Liver (tissue), 3 donors: ENCODE data around the gene MNAT1.

Source experiments
- CTCF ChIP-seq: fragments of 150-350 bp; IDR thresholded peaks from 2 replicates; pipeline ENCODE4 v1.5.1; 2017; ENCODE audit warnings: improper control_type of control experiment, low read depth, low read length; ENCODE audit not compliant: missing input control
- EGR1 ChIP-seq, 2 donors: IDR thresholded peaks; 2 replicates each; pipeline ENCODE4 v1.6.1; 2016 to 2018; ENCODE audit warnings: antibody characterized with exemption in 2 of 2, low read depth in 2 of 2
- RAD21 ChIP-seq, 2 donors: IDR thresholded peaks; 2 replicates each; pipeline ENCODE4 v1.6.1; 2016; ENCODE audit warnings: antibody characterized with exemption in 2 of 2, mild to moderate bottlenecking in 2 of 2
- TF ChIP-seq, protein P1 (sequence below): IDR thresholded peaks from 2 replicates; pipeline ENCODE4 v1.6.1; 2016; ENCODE audit warnings: antibody characterized with exemption
- TF ChIP-seq, protein P2 (sequence below): IDR thresholded peaks from 2 replicates; pipeline ENCODE4 v1.6.1; 2016; ENCODE audit warnings: antibody characterized with exemption, mild to moderate bottlenecking
- donor health status: healthy.
- donor health status: healthy.

GRCh38 chr14:60944204-60944603 lies 209.6 kb downstream of the MNAT1 start:
- TF ChIP-seq CTCF: no peak
- TF ChIP-seq, protein P1, sequence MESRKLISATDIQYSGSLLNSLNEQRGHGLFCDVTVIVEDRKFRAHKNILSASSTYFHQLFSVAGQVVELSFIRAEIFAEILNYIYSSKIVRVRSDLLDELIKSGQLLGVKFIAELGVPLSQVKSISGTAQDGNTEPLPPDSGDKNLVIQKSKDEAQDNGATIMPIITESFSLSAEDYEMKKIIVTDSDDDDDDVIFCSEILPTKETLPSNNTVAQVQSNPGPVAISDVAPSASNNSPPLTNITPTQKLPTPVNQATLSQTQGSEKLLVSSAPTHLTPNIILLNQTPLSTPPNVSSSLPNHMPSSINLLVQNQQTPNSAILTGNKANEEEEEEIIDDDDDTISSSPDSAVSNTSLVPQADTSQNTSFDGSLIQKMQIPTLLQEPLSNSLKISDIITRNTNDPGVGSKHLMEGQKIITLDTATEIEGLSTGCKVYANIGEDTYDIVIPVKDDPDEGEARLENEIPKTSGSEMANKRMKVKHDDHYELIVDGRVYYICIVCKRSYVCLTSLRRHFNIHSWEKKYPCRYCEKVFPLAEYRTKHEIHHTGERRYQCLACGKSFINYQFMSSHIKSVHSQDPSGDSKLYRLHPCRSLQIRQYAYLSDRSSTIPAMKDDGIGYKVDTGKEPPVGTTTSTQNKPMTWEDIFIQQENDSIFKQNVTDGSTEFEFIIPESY: no peak
- no peak for TF ChIP-seq EGR1 (IDR thresholded peaks at IDR 0.05; ENCODE audit: low read depth in 2 of 2)
- TF ChIP-seq, protein P2, sequence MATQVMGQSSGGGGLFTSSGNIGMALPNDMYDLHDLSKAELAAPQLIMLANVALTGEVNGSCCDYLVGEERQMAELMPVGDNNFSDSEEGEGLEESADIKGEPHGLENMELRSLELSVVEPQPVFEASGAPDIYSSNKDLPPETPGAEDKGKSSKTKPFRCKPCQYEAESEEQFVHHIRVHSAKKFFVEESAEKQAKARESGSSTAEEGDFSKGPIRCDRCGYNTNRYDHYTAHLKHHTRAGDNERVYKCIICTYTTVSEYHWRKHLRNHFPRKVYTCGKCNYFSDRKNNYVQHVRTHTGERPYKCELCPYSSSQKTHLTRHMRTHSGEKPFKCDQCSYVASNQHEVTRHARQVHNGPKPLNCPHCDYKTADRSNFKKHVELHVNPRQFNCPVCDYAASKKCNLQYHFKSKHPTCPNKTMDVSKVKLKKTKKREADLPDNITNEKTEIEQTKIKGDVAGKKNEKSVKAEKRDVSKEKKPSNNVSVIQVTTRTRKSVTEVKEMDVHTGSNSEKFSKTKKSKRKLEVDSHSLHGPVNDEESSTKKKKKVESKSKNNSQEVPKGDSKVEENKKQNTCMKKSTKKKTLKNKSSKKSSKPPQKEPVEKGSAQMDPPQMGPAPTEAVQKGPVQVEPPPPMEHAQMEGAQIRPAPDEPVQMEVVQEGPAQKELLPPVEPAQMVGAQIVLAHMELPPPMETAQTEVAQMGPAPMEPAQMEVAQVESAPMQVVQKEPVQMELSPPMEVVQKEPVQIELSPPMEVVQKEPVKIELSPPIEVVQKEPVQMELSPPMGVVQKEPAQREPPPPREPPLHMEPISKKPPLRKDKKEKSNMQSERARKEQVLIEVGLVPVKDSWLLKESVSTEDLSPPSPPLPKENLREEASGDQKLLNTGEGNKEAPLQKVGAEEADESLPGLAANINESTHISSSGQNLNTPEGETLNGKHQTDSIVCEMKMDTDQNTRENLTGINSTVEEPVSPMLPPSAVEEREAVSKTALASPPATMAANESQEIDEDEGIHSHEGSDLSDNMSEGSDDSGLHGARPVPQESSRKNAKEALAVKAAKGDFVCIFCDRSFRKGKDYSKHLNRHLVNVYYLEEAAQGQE: no peak
- no peak for TF ChIP-seq RAD21 (IDR thresholded peaks at IDR 0.05)
